Karpas-422 (cell line): ENCODE measurements around the gene TRAPPC4. TPM values are rescaled to one million over a fixed set of nuclear protein-coding genes. Genes with fewer than 3 reads are reported as not detected.

Experiments used
- DNase-seq: peaks from one replicate; pipeline ENCODE4 v3.0.0-alpha.2; 2015
- H2AFZ ChIP-seq: fragments of 200-600 bp; sonication (generic); 2 replicates; pipeline ENCODE4 v1.6.1; 2014; ENCODE audit warnings: antibody characterized with exemption, low read length, mixed read lengths
- H3K27ac ChIP-seq: fragments of 200-600 bp; sonication (generic); 2 replicates; pipeline ENCODE4 v1.5.1; 2014; ENCODE audit warnings: mild to moderate bottlenecking, low read length, moderate library complexity
- H3K27me3 ChIP-seq: fragments of 200-600 bp; sonication (generic); 2 replicates; pipeline ENCODE4 v1.6.1; 2014; ENCODE audit warnings: low read length, mixed read lengths
- H3K36me3 ChIP-seq: fragments of 200-600 bp; sonication (generic); 2 replicates; pipeline ENCODE4 v1.6.1; 2014; ENCODE audit warnings: low read length, mixed read lengths; ENCODE audit not compliant: insufficient read depth
- H3K4me1 ChIP-seq: fragments of 200-600 bp; sonication (generic); 2 replicates; pipeline ENCODE4 v1.6.1; 2014; ENCODE audit warnings: mild to moderate bottlenecking, low read length, mixed read lengths
- H3K4me2 ChIP-seq: fragments of 200-600 bp; sonication (generic); 2 replicates; pipeline ENCODE4 v1.6.1; 2014; ENCODE audit warnings: low read length, low read depth, mild to moderate bottlenecking; ENCODE audit not compliant: poor library complexity, severe bottlenecking
- H3K4me3 ChIP-seq: fragments of 200-600 bp; sonication (generic); 2 replicates; pipeline ENCODE4 v1.5.1; 2014; ENCODE audit warnings: mild to moderate bottlenecking, antibody characterized with exemption, low read length, mixed read lengths
- H3K79me2 ChIP-seq: fragments of 200-600 bp; sonication (generic); 2 replicates; pipeline ENCODE4 v1.6.1; 2014; ENCODE audit warnings: mild to moderate bottlenecking, low read length, mixed read lengths
- H3K9ac ChIP-seq: fragments of 200-600 bp; sonication (generic); 2 replicates; pipeline ENCODE4 v1.6.0; 2014; ENCODE audit warnings: low read length
- H3K9me2 ChIP-seq: fragments of 200-600 bp; sonication (generic), shearing (Covaris generic); replicated peaks from 2 replicates; pipeline ENCODE4 v1.6.0; 2014; ENCODE audit warnings: mild to moderate bottlenecking, low read length, moderate library complexity; ENCODE audit not compliant: insufficient read depth
- H3K9me3 ChIP-seq: fragments of 300-700, 200-600 bp; sonication (generic); 2 replicates; pipeline ENCODE4 v1.6.1; 2014; ENCODE audit warnings: low read length, mixed read lengths
- H4K20me1 ChIP-seq: fragments of 200-600 bp; sonication (generic); 2 replicates; pipeline ENCODE4 v1.6.1; 2014; ENCODE audit warnings: mild to moderate bottlenecking, antibody characterized with exemption, low read length, low read depth; ENCODE audit not compliant: insufficient read depth
- total RNA-seq: library from RNA; depleted of rRNA; stranded (reverse); fragments of >200 nt; shearing (Covaris generic); gene quantifications from 2 replicates; pipeline ENCODE4 v1.2.3, GENCODE V29; 2014; ENCODE audit warnings: low replicate concordance

Gene TRAPPC4
- total RNA-seq, 1 experiment from 2014 or later, result 26.3 TPM

DNA sequence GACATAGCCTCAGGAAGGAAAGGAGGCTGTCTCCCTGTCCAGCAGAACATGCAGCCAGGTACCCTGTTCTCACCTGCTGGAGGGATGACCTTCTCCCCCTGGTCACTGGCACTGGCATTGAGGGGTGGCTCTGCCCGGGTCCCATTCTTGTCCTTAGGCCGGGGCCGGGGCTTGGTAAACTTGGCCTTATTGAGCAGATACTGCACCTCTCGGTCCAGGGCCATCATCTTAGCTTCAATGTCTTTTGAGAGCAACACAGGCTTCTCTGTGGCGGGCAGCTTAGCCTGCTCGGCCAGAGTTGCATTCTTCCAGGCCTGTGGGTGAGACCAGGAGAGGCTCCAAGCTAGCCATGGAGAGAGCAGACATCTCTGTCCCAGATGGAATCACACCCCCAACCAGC, 27.9 kb downstream of the TRAPPC4 start:
- Histone ChIP-seq H3K79me2 (no peaks in the 10 kb centered on the region), H3K36me3 (no peaks in the 10 kb centered on the region), H4K20me1 (no peaks in the 10 kb centered on the region), H3K4me1 (no peaks in the 10 kb centered on the region), H3K4me3 (no peak overlapping the region), H3K27me3 (no peaks in the 10 kb centered on the region), H3K27ac (no peak overlapping the region), H3K9me3 (no peaks in the 10 kb centered on the region), H3K9me2 (no peaks in the 10 kb centered on the region), H3K4me2 (no peak overlapping the region), H2AFZ (no peak overlapping the region), H3K9ac (no peak overlapping the region)
- DNase-seq, result no peak

DNA sequence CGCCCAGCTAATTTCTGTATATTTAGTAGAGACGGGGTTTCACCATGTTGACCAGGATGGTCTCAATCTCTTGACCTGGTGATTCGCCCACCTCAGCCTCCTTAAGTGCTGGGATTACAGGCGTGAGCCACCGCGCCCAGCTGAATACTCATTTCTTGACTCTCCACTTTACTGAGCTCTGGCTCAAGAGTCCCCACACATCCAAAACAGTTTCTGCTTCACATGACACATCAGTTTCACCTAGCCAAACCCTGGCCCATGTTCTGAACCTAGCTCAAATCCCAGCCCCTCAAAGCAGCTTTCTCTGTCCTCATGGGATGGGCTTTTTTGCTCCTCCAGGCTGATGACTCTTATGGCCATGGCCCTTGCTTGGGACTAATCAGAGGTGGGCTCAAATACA, 28.6 kb downstream of the TRAPPC4 start:
- Histone ChIP-seq H3K79me2 (no peaks in the 10 kb centered on the region), H4K20me1 (no peaks in the 10 kb centered on the region), H3K4me1 (no peaks in the 10 kb centered on the region), H3K27me3 (no peaks in the 10 kb centered on the region), H3K9me3 (no peaks in the 10 kb centered on the region), H2AFZ (no peak overlapping the region), H3K27ac (no peak overlapping the region), H3K4me3 (no peak overlapping the region), H3K9ac (no peak overlapping the region), H3K4me2 (no peak overlapping the region), H3K36me3 (no peaks in the 10 kb centered on the region), H3K9me2 (no peaks in the 10 kb centered on the region)
- DNase-seq, result no peak

GRCh38 chr11:119048644-119049043, 30.1 kb downstream of the TRAPPC4 start:
- H3K9me3 ChIP-seq, result no peaks in the 10 kb centered on the region
- no peak for DNase-seq
- H3K79me2 ChIP-seq, result no peaks in the 10 kb centered on the region
- H3K27me3 ChIP-seq, result no peaks in the 10 kb centered on the region
- no peak overlapping the region for H3K4me3 ChIP-seq
- H4K20me1 ChIP-seq, result no peaks in the 10 kb centered on the region
- no peak overlapping the region for H3K27ac ChIP-seq
- H2AFZ ChIP-seq, result no peak overlapping the region
- no peak overlapping the region for H3K4me2 ChIP-seq
- no peak overlapping the region for H3K9ac ChIP-seq
- no peaks in the 10 kb centered on the region for H3K36me3 ChIP-seq
- no peaks in the 10 kb centered on the region for H3K9me2 ChIP-seq
- H3K4me1 ChIP-seq, result no peaks in the 10 kb centered on the region

GRCh38 chr11:119049081-119049480, 30.5 kb downstream of the TRAPPC4 start:
- Histone ChIP-seq H3K36me3 (no peaks in the 10 kb centered on the region), H3K27me3 (no peaks in the 10 kb centered on the region), H3K4me3 (no peak overlapping the region), H3K9me2 (no peaks in the 10 kb centered on the region), H3K4me2 (no peak overlapping the region), H3K9ac (no peak overlapping the region), H3K9me3 (no peaks in the 10 kb centered on the region), H3K27ac (no peak overlapping the region), H3K79me2 (no peaks in the 10 kb centered on the region), H4K20me1 (no peaks in the 10 kb centered on the region), H3K4me1 (no peaks in the 10 kb centered on the region), H2AFZ (no peak overlapping the region)
- DNase-seq, result no peak

GRCh38 chr11:119051440-119052162, 33.0 kb downstream of the TRAPPC4 start:
- no peak overlapping the region for H3K4me2 ChIP-seq
- no peaks in the 10 kb centered on the region for H3K36me3 ChIP-seq
- no peaks in the 10 kb centered on the region for H3K9me3 ChIP-seq
- H3K79me2 ChIP-seq, result peaks cover 14% of the 10 kb centered on the region
- no peaks in the 10 kb centered on the region for H3K27me3 ChIP-seq
- H3K4me3 ChIP-seq, result no peak overlapping the region
- H2AFZ ChIP-seq, result no peak overlapping the region
- no peaks in the 10 kb centered on the region for H4K20me1 ChIP-seq
- DNase-seq, result no peak
- no peak overlapping the region for H3K9ac ChIP-seq
- peaks cover 9% of the 10 kb centered on the region for H3K4me1 ChIP-seq
- H3K9me2 ChIP-seq, result no peaks in the 10 kb centered on the region
- H3K27ac ChIP-seq, result no peak overlapping the region

DNA sequence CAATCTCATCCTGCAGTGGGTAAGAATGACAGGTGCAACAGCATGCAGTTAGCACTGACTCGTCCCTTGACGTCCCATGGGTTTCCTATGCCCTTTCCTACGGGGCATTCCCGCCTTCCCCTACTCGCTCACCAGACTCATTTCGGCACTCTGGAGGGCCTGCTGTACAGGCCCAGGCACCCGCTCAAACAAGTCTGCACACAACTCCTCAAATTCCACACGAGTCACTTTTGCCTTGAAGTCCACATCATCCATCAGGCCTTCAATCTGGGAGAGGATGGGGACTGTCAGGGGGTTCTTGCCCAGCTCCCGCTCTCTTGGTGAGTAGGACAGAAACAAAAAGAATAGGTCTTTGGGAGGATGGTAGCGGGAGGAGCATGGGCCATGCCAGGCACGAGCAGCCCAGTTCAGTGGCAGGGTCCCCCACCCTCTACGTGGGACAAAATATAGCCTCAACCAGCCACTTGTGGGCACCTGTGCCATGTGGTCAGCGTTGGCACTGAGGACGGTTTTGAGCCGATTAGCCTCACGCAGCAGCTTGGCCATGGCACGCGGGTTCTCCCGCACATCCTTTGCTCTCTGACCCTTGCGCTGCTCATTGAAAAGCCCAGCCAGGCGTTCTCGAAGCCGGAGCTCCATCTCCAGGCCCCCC, 33.7 kb downstream of the TRAPPC4 start:
- Histone ChIP-seq H3K36me3 (no peaks in the 10 kb centered on the region), H3K4me3 (no peak overlapping the region), H3K27me3 (no peaks in the 10 kb centered on the region), H2AFZ (no peak overlapping the region), H3K9me3 (no peaks in the 10 kb centered on the region), H3K9me2 (no peaks in the 10 kb centered on the region), H3K4me1 (peaks cover 9% of the 10 kb centered on the region), H3K79me2 (peaks cover 16% of the 10 kb centered on the region), H3K27ac (no peak overlapping the region), H4K20me1 (no peaks in the 10 kb centered on the region), H3K9ac (no peak overlapping the region), H3K4me2 (no peak overlapping the region)
- DNase-seq, result no peak

DNA sequence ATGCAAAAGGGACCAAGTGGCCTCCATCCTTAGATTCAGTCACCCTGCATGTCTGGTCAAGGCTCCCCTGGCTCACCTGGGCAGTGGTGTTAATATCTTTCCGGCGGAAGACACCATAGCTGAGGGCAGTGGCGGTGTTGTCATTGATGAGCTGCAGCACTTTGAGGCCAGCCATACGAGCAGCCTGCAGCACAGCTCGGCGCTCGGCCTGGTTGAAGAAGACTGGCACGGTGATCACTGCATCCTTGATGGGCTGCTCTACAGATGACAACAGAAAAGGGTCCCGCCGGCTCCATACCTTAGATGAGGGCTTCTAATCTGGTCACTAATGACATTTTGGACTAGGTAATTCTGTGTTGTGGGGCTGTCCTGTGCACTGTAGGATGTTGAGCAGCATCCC, 35.9 kb downstream of the TRAPPC4 start:
- Histone ChIP-seq H3K4me2 (no peak overlapping the region), H3K9ac (no peak overlapping the region), H3K4me1 (peaks cover 15% of the 10 kb centered on the region), H4K20me1 (no peaks in the 10 kb centered on the region), H3K36me3 (no peaks in the 10 kb centered on the region), H3K27ac (no peak overlapping the region), H3K4me3 (no peak overlapping the region), H2AFZ (no peak overlapping the region), H3K79me2 (peaks cover 25% of the 10 kb centered on the region), H3K9me3 (no peaks in the 10 kb centered on the region), H3K27me3 (no peaks in the 10 kb centered on the region), H3K9me2 (no peaks in the 10 kb centered on the region)
- DNase-seq, result no peak

GRCh38 chr11:119055901-119056300, 37.3 kb downstream of the TRAPPC4 start:
- Histone ChIP-seq H3K4me1 (peaks cover 15% of the 10 kb centered on the region), H3K9ac (peak overlapping the region; percentile 84), H3K36me3 (no peaks in the 10 kb centered on the region), H4K20me1 (no peaks in the 10 kb centered on the region), H3K79me2 (peaks cover 25% of the 10 kb centered on the region), H3K27ac (peak overlapping the region; percentile 35; the same call in 1 of the 2 replicates), H3K4me3 (peak overlapping the region; percentile 82), H3K4me2 (peak overlapping the region; percentile 84), H3K27me3 (no peaks in the 10 kb centered on the region), H3K9me3 (no peaks in the 10 kb centered on the region), H2AFZ (no peak overlapping the region), H3K9me2 (no peaks in the 10 kb centered on the region)
- DNase-seq, result peak; percentile 70
